ENCODE results near the gene ZYX.

DNA sequence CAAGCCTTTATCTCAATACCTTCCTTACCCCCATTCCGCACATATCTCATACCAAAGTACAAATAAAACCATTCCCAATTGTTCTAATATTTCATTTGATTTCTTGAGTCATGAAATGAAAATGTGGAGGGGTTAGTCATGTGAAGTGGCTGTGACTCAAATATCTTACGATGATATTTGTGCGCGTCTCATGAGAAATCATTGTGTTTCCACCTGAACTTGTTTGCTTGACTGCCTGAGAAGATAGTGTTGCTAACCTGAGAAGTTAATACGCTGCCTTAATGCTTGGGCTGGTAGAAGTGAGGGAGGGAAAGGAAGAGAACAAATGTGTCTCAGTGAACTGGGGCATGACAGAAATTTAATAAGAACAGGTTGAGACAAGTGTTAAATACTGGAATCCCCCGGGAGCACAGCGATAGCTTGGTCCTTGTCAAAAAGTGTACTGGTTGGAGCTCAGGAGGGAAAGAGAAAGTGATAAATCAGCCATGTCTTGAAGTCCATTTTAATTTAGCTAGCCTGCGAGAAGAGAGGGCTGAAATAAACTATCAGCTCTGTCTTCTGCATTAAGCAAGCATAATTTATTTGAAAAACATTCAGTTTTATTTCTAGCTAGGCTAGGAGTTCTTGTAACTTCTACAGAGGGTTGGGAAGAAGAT, 34.7 kb downstream of the ZYX start:
- TF ChIP-seq, protein P1, sequence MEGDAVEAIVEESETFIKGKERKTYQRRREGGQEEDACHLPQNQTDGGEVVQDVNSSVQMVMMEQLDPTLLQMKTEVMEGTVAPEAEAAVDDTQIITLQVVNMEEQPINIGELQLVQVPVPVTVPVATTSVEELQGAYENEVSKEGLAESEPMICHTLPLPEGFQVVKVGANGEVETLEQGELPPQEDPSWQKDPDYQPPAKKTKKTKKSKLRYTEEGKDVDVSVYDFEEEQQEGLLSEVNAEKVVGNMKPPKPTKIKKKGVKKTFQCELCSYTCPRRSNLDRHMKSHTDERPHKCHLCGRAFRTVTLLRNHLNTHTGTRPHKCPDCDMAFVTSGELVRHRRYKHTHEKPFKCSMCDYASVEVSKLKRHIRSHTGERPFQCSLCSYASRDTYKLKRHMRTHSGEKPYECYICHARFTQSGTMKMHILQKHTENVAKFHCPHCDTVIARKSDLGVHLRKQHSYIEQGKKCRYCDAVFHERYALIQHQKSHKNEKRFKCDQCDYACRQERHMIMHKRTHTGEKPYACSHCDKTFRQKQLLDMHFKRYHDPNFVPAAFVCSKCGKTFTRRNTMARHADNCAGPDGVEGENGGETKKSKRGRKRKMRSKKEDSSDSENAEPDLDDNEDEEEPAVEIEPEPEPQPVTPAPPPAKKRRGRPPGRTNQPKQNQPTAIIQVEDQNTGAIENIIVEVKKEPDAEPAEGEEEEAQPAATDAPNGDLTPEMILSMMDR (IDR thresholded peaks at IDR 0.05): no peak
- no peak for TF ChIP-seq EZH2 (IDR thresholded peaks at IDR 0.05; ENCODE audit: borderline replicate concordance, insufficient read depth, low read depth, low read length, poor library complexity, severe bottlenecking)
